Keratinocyte (primary cell): ENCODE data around the gene CHST12. TPM values are rescaled to one million over a fixed set of nuclear protein-coding genes. Genes with fewer than 3 reads are reported as not detected.
"Not testable (repeated sequence)": the region's sequence is repeated elsewhere in the genome, so short reads cannot be mapped to it uniquely, and the experiment has no call there.

Experiments used
- DNase-seq: peaks from one replicate; pipeline ENCODE4 v3.0.0-alpha.2; 2011; ENCODE audit warnings: low read depth, missing footprints, low spot score
- FAIRE-seq: peaks from 2 replicates; lab custom pipeline; 2011; peaks lifted over from hg19 to GRCh38; lab: Jason Lieb, UNC
- H2AFZ ChIP-seq: 2 replicates; pipeline ENCODE4 v1.6.0; 2012; ENCODE audit warnings: low read length, control low read depth, inconsistent platforms; ENCODE audit not compliant: control insufficient read depth
- H3K27ac ChIP-seq: 2 replicates; pipeline ENCODE4 v1.5.1; 2011; ENCODE audit warnings: low read length; ENCODE audit not compliant: control insufficient read depth, insufficient read depth
- H3K27me3 ChIP-seq: 3 replicates; pipeline ENCODE4 v1.6.0; 2011; ENCODE audit warnings: low read length; ENCODE audit not compliant: control insufficient read depth, insufficient read depth; ENCODE audit errors: extremely low read depth
- H3K36me3 ChIP-seq, 2 experiments: 2 replicates in 1 of 2; 3 replicates in 1 of 2; pipeline ENCODE4 v1.5.1; 2011; ENCODE audit warnings: low read length in 2 of 2, mild to moderate bottlenecking in 1 of 2; ENCODE audit not compliant: control insufficient read depth in 2 of 2, insufficient read depth in 2 of 2; ENCODE audit errors: extremely low read depth in 1 of 2
- H3K4me1 ChIP-seq: 3 replicates; pipeline ENCODE4 v1.5.1; 2011; ENCODE audit warnings: low read length; ENCODE audit not compliant: control insufficient read depth, insufficient read depth; ENCODE audit errors: extremely low read depth
- H3K4me2 ChIP-seq: 3 replicates; pipeline ENCODE4 v1.6.0; 2011; ENCODE audit warnings: low read depth, low read length; ENCODE audit not compliant: control insufficient read depth, insufficient read depth; ENCODE audit errors: extremely low read depth
- H3K4me3 ChIP-seq, 3 experiments: fragments of 200-600 bp in 1 of 3; sonication (generic) in 1 of 3; 2 replicates in 2 of 3; 3 replicates in 1 of 3; pipeline ENCODE4 v1.5.1; 2011 to 2016; ENCODE audit warnings: low read length in 3 of 3, mild to moderate bottlenecking in 3 of 3, control low read depth in 2 of 3, inconsistent platforms in 1 of 3, low read depth in 1 of 3, mixed read lengths in 1 of 3, mixed run types in 1 of 3, moderate library complexity in 1 of 3; ENCODE audit not compliant: control insufficient read depth in 2 of 3, insufficient read depth in 2 of 3; ENCODE audit errors: extremely low read depth in 1 of 3
- H3K79me2 ChIP-seq: 2 replicates; pipeline ENCODE4 v1.6.0; 2012; ENCODE audit warnings: low read length; ENCODE audit not compliant: control insufficient read depth, insufficient read depth
- H3K9ac ChIP-seq: 3 replicates; pipeline ENCODE4 v1.6.0; 2011; ENCODE audit warnings: low read length; ENCODE audit not compliant: control insufficient read depth, insufficient read depth; ENCODE audit errors: extremely low read depth
- H3K9me1 ChIP-seq: 3 replicates; pipeline ENCODE4 v1.6.0; 2011; ENCODE audit warnings: low read length; ENCODE audit not compliant: control insufficient read depth, insufficient read depth; ENCODE audit errors: extremely low read depth
- H3K9me3 ChIP-seq: 2 replicates; pipeline ENCODE4 v1.5.1; 2012; ENCODE audit warnings: low read depth, low read length; ENCODE audit not compliant: control insufficient read depth
- H4K20me1 ChIP-seq: 3 replicates; pipeline ENCODE4 v1.6.0; 2011; ENCODE audit warnings: low read length; ENCODE audit not compliant: control insufficient read depth, insufficient read depth; ENCODE audit errors: extremely low read depth
- EZH2 ChIP-seq: IDR thresholded peaks from one replicate; pipeline ENCODE4 v1.6.1; 2012; ENCODE audit warnings: inconsistent platforms, mild to moderate bottlenecking, low read length, moderate library complexity
- dilution Hi-C: fragments of 300-500 bp; cut with MboI; formaldehyde crosslinking; loops from one replicate; pipeline ENCODE4 v1.7.0; 2020; ENCODE audit warnings: low sequenced_read_pairs; ENCODE audit not compliant: extremely low pct_ligation_motif_present
- polyA plus RNA-seq, 5 experiments: library from polyadenylated mRNA; depleted of rRNA in 3 of 5; stranded (reverse) in 3 of 5; stranded (forward) in 1 of 5; unstranded in 1 of 5; fragments of >200 nt; gene quantifications; 1 replicate in 1 of 5; 2 replicates in 3 of 5; 3 replicates in 1 of 5; pipeline versions ENCODE4 v1.2.1 to v1.2.3, GENCODE V29; 2011 to 2012; ENCODE audit warnings: missing spikeins in 2 of 5, low read depth in 1 of 5, low replicate concordance in 1 of 5
- TF ChIP-seq, protein P1 (sequence below), 3 experiments: IDR thresholded peaks in 1 of 3; conservative IDR thresholded peaks in 1 of 3; optimal IDR thresholded peaks in 1 of 3; 2 replicates in 2 of 3; 3 replicates in 1 of 3; pipeline versions ENCODE3 to v1.5.1; 2011; ENCODE audit warnings: low read length in 3 of 3, mild to moderate bottlenecking in 3 of 3, moderate library complexity in 2 of 3, control low read depth in 1 of 3, inconsistent platforms in 1 of 3; ENCODE audit not compliant: insufficient read depth in 2 of 3; ENCODE audit errors: extremely low read depth in 1 of 3

The CHST12 gene
- polyA plus RNA-seq, 1 donor (not counting 4 experiments of a cell fraction or from before 2014, with no cell fraction given) = 5.0 TPM

DNA sequence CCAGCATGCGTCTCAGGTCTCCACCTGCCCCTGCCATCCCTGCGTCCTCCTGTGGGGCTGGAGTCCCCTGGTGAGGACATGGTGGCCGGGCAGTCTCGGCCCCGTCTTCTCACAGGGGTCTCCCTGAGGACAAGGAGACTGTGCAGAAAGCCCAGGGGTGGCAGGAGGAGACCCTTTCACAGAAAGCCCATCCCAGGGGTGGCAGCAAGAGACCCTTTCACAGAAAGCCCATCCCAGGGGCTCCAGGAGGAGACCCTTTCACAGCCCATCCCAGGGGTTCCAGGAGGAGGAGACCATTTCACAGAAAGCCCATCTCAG is 14.8 kb upstream of the CHST12 start:
- no peaks in the 10 kb centered on the region for H4K20me1 ChIP-seq
- DNase-seq = no peak
- H3K79me2 ChIP-seq = no peaks in the 10 kb centered on the region
- H3K4me3 ChIP-seq = no peak overlapping the region
- H3K27me3 ChIP-seq = no peaks in the 10 kb centered on the region
- no peaks in the 10 kb centered on the region for H3K9me1 ChIP-seq
- no peak overlapping the region for H2AFZ ChIP-seq
- no peak for FAIRE-seq
- H3K9ac ChIP-seq = no peak overlapping the region
- peaks cover 0 to 10% of the 10 kb centered on the region in 2 experiments for H3K36me3 ChIP-seq
- dilution Hi-C loops = no loop called here
- no peak overlapping the region for H3K27ac ChIP-seq
- TF ChIP-seq, protein P1, sequence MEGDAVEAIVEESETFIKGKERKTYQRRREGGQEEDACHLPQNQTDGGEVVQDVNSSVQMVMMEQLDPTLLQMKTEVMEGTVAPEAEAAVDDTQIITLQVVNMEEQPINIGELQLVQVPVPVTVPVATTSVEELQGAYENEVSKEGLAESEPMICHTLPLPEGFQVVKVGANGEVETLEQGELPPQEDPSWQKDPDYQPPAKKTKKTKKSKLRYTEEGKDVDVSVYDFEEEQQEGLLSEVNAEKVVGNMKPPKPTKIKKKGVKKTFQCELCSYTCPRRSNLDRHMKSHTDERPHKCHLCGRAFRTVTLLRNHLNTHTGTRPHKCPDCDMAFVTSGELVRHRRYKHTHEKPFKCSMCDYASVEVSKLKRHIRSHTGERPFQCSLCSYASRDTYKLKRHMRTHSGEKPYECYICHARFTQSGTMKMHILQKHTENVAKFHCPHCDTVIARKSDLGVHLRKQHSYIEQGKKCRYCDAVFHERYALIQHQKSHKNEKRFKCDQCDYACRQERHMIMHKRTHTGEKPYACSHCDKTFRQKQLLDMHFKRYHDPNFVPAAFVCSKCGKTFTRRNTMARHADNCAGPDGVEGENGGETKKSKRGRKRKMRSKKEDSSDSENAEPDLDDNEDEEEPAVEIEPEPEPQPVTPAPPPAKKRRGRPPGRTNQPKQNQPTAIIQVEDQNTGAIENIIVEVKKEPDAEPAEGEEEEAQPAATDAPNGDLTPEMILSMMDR (optimal IDR thresholded peaks at IDR 0.05 in 1 of 3, IDR thresholded peaks at IDR 0.05 in 1 of 3, conservative IDR thresholded peaks at IDR 0.05 in 1 of 3; ENCODE audit: extremely low read depth in 1 of 3, insufficient read depth in 2 of 3, low read length in 3 of 3) = no peak
- no peak for TF ChIP-seq EZH2
- H3K4me2 ChIP-seq = no peak overlapping the region
- H3K9me3 ChIP-seq = no peaks in the 10 kb centered on the region
- H3K4me1 ChIP-seq = no peaks in the 10 kb centered on the region

DNA sequence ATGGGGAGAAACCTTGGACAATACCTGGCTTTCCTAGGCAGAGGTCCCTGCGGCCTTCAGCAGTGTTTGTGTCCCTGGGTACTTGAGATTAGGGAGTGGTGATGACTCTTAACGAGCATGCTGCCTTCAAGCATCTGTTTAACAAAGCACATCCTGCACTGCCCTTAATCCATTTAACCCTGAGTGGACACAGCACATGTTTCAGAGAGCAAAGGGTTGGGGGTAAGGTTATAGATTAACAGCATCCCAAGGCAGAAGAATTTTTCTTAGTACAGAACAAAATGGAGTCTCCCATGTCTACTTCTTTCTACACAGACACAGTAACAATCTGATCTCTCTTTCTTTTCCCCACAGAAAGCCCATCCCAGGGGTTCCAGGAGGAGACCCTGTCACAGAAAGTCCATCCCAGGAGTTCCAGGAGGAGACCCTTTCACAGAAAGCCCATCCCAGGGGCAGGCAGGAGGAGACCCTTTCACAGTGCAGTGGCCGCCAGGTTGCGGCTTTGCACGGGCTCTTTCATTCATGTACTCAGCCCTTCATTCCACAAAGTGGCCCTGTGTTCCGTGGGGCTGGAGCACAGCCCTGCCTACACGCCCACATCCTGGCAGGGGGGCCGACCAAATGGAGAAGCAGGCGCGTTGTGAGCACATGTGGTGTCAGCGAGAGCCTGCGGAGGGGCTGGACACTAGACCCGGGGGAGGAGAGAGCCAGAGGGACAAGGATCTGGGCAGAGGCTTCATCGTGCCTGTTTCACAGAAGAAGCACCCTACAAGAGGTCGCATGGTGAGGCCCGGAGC is 13.2 kb upstream of the CHST12 start:
- H3K79me2 ChIP-seq, H3K4me2 ChIP-seq, H3K4me1 ChIP-seq, H2AFZ ChIP-seq, H3K36me3 ChIP-seq, H4K20me1 ChIP-seq, H3K9me3 ChIP-seq, H3K9me1 ChIP-seq, FAIRE-seq, H3K27ac ChIP-seq, H3K9ac ChIP-seq, H3K27me3 ChIP-seq, DNase-seq, H3K4me3 ChIP-seq, dilution Hi-C loops: not testable (repeated sequence)

DNA sequence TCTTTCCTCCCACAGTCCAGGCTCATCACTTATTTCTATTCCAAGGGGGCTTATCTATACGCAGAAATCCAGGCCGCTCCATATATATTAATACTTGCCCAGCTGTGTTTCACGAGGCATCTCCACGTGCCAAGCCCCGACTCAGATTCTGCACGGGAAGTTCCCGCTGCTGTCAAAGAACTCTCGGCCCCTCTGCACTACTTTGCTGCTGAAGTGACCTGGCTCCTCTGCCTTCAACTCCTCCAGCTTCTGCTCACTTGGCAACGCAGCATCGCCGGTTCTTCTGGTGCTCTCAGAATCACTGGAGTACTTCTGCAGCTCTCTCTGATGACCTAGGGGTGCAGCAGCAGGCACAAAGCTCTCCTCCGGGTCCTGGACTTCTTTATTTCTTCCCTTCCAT is 9.7 kb upstream of the CHST12 start:
- Histone ChIP-seq H3K9me3 (no peaks in the 10 kb centered on the region), H4K20me1 (no peaks in the 10 kb centered on the region), H3K4me2 (no peak overlapping the region), H3K9me1 (no peaks in the 10 kb centered on the region), H2AFZ (no peak overlapping the region), H3K4me3 (no peak overlapping the region), H3K79me2 (no peaks in the 10 kb centered on the region), H3K4me1 (no peaks in the 10 kb centered on the region), H3K36me3 (peaks cover 0 to 9% of the 10 kb centered on the region in 2 experiments), H3K27ac (no peak overlapping the region), H3K27me3 (no peaks in the 10 kb centered on the region), H3K9ac (no peak overlapping the region)
- DNase-seq (no peak), FAIRE-seq (no peak)
- dilution Hi-C loops = no loop called here
- TF ChIP-seq, protein P1 (optimal IDR thresholded peaks at IDR 0.05 in 1 of 3, IDR thresholded peaks at IDR 0.05 in 1 of 3, conservative IDR thresholded peaks at IDR 0.05 in 1 of 3; ENCODE audit: extremely low read depth in 1 of 3, insufficient read depth in 2 of 3, low read length in 3 of 3) = no peak
- no peak for TF ChIP-seq EZH2
